Measurements from ENCODE around the gene DBNL. TPM values are rescaled to one million over a fixed set of nuclear protein-coding genes. Genes with fewer than 3 reads are reported as not detected.

DBNL gene
- total RNA-seq, 2 experiments from 2014 or later, result 88.5 to 90.6 TPM

DNA sequence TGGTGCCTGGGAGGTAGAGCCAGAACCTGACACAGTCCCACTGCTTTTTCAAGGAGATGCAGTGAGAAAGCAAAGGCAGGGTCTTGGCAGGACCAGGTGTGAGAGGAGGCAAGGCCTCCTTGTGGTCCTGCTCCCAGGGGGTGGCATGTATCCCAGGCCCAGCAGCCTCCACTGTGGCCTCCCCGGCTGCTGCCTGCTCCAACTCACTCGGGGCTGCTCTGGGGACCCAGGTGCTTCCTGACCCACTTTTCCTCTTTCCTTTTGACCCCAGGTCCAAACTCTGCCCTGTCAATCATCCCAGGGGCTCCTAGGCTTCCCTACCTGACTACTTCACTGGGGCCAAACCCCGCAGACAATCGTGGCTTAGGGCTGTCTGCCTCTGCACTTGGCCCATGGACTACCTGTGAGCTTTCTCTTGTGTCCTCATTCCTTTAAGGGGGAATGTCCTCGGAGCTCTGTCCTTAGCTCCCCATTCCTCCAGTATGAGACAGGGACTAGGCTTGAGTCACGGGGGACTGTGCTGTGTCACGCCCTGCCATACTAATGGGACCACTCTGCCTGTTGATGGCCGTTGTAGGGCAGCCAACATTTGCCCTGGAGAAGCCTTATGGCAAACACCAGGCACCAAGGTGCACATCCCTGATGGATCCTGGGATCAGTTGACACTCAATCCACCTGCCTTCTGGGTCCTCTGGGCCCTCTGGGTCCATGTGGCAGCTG is 58.5 kb downstream of the DBNL start:
- peaks cover 0 to 6% of the 10 kb centered on the region in 2 experiments for H3K27me3 ChIP-seq (ENCODE audit: control insufficient read depth in 1 of 2, insufficient read depth in 2 of 2, low read length in 2 of 2)
- ChIA-PET CTCF (interaction anchor here (0.6 kb wide), 1 partner anchor 407 kb away, joined by 3 read pairs; no protein-coding TSS in a partner anchor), POLR2A (no interaction called here)
- H3K36me3 Mint-ChIP-seq (ENCODE audit: low read depth), result peaks cover 3% of the 10 kb centered on the region
- peaks cover 17% of the 10 kb centered on the region for H3K4me1 ChIP-seq (ENCODE audit: insufficient read depth, low read length)
- H3K9me3 Mint-ChIP-seq, result no peaks in the 10 kb centered on the region
- no peak for ATAC-seq (ENCODE audit: poor library complexity)
- DNase-seq, result no peak
- no peaks in the 10 kb centered on the region for H3K36me3 ChIP-seq (ENCODE audit: insufficient read depth, low read length)
- no peak overlapping the region for H3K27ac ChIP-seq (ENCODE audit: low read depth in 1 of 2, low read length in 2 of 2)
- intact Hi-C loops (cut with DNase I, micrococcal nuclease), result no loop called here
- TF ChIP-seq, protein P1, sequence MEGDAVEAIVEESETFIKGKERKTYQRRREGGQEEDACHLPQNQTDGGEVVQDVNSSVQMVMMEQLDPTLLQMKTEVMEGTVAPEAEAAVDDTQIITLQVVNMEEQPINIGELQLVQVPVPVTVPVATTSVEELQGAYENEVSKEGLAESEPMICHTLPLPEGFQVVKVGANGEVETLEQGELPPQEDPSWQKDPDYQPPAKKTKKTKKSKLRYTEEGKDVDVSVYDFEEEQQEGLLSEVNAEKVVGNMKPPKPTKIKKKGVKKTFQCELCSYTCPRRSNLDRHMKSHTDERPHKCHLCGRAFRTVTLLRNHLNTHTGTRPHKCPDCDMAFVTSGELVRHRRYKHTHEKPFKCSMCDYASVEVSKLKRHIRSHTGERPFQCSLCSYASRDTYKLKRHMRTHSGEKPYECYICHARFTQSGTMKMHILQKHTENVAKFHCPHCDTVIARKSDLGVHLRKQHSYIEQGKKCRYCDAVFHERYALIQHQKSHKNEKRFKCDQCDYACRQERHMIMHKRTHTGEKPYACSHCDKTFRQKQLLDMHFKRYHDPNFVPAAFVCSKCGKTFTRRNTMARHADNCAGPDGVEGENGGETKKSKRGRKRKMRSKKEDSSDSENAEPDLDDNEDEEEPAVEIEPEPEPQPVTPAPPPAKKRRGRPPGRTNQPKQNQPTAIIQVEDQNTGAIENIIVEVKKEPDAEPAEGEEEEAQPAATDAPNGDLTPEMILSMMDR (IDR thresholded peaks at IDR 0.05), result no peak
- no peak overlapping the region for H3K27ac Mint-ChIP-seq
- no peak overlapping the region for H3K4me3 ChIP-seq (ENCODE audit: low read length)
- peaks cover 0 to 3% of the 10 kb centered on the region in 2 experiments for H3K9me3 ChIP-seq (ENCODE audit: control insufficient read depth in 1 of 2, insufficient read depth in 1 of 2, low read length in 2 of 2)
- H3K4me3 Mint-ChIP-seq, result peak overlapping the region; percentile 87
- H3K4me1 Mint-ChIP-seq (ENCODE audit: low read depth), result peaks cover 16% of the 10 kb centered on the region
- H3K27me3 Mint-ChIP-seq, result peaks cover 5% of the 10 kb centered on the region

DNA sequence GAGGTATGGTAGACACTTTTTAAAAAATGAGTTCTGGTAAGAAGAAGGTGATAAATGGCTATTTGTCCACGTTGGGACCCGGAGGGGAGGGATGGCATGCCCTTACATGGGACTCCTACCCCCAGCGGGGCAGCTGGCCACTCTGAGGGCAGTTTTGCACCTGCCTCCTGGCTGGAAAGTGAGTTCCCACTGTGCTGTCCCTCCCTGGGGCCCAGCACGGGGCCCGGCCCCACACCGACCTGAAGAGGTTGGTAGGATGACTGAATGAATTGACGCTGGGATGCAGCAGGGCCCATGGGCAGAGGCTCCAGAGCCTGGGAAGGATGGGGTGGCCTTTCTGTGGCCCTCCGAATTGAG is 59.0 kb downstream of the DBNL start:
- peak overlapping the region; percentile 14 for H3K4me3 ChIP-seq (ENCODE audit: low read length)
- Mint-ChIP-seq H3K4me1 (ENCODE audit: low read depth) (peaks cover 16% of the 10 kb centered on the region), H3K27me3 (peaks cover 5% of the 10 kb centered on the region), H3K4me3 (peak overlapping the region; percentile 87), H3K9me3 (no peaks in the 10 kb centered on the region), H3K27ac (no peak overlapping the region), H3K36me3 (ENCODE audit: low read depth) (peaks cover 3% of the 10 kb centered on the region)
- H3K27ac ChIP-seq (ENCODE audit: low read depth in 1 of 2, low read length in 2 of 2), result no peak overlapping the region
- H3K9me3 ChIP-seq (ENCODE audit: control insufficient read depth in 1 of 2, insufficient read depth in 1 of 2, low read length in 2 of 2), result peaks cover 0 to 3% of the 10 kb centered on the region in 2 experiments
- DNase-seq, result no peak
- ATAC-seq (ENCODE audit: poor library complexity), result no peak
- peaks cover 0 to 6% of the 10 kb centered on the region in 2 experiments for H3K27me3 ChIP-seq (ENCODE audit: control insufficient read depth in 1 of 2, insufficient read depth in 2 of 2, low read length in 2 of 2)
- intact Hi-C loops (cut with DNase I, micrococcal nuclease), result no loop called here
- TF ChIP-seq, protein P1 (IDR thresholded peaks at IDR 0.05), result no peak
- peaks cover 17% of the 10 kb centered on the region for H3K4me1 ChIP-seq (ENCODE audit: insufficient read depth, low read length)
- ChIA-PET CTCF (interaction anchor here (1.5 kb wide), 1 partner anchor 22 kb away, joined by 3 read pairs; no protein-coding TSS in a partner anchor), POLR2A (no interaction called here)
- H3K36me3 ChIP-seq (ENCODE audit: insufficient read depth, low read length), result no peaks in the 10 kb centered on the region

DNA sequence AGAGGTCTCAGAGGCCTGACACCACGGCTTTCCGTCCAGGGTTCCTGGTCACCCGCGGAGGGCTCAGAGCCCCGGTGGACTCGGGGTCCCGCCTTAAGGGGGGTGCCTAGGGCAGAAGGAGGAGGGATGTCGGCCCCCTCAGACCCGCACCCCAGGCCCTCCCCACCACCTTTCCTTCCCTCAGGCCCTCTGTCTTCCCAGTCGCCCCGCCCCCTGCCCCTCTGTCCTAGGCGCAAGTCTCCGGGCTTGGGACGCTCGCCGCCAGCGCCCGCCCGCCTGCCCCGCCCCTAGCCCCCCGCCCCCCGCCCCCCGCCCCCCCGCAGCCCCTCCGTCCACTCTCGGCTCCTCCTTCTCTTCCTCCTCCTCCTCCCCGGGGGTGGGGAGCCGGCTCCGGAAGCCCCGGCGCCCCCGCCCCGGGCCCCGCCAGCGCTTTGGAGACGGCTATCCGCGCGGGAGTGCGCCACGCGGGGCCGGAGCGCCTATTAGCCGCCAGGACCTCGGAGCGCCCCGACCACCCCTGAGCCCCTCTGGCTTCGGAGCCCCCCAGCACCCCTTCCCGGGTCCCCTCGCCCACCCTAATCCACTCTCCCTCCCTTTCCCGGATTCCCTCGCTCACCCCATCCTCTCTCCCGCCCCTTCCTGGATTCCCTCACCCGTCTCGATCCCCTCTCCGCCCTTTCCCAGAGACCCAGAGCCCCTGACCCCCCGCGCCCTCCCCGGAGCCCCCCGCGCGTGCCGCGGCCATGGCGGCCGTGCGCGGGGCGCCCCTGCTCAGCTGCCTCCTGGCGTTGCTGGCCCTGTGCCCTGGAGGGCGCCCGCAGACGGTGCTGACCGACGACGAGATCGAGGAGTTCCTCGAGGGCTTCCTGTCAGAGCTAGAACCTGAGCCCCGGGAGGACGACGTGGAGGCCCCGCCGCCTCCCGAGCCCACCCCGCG is 59.7 kb downstream of the DBNL start, which contains the start of gene AEBP1:
AEBP1 (plus strand) TSS at position 423 of the 937 bp plus-strand sequence; CDS start at position 744, 321 bp downstream.
- CTCF ChIA-PET, result interaction anchor here (1.5 kb wide), 1 partner anchor 23 kb away, joined by 3 read pairs; no protein-coding TSS in a partner anchor
- Histone ChIP-seq H3K9me3 (ENCODE audit: control insufficient read depth in 1 of 2, insufficient read depth in 1 of 2, low read length in 2 of 2) (peaks cover 0 to 3% of the 10 kb centered on the region in 2 experiments), H3K4me3 (ENCODE audit: low read length) (peak within 1 kb of the TSS; percentile 45), H3K36me3 (ENCODE audit: insufficient read depth, low read length) (no peaks in the 10 kb centered on the region), H3K4me1 (ENCODE audit: insufficient read depth, low read length) (peaks cover 17% of the 10 kb centered on the region), H3K27ac (ENCODE audit: low read depth in 1 of 2, low read length in 2 of 2) (peak within 1 kb of the TSS in 1 of 2 donors; percentile 50), H3K27me3 (ENCODE audit: control insufficient read depth in 1 of 2, insufficient read depth in 2 of 2, low read length in 2 of 2) (peaks cover 0 to 6% of the 10 kb centered on the region in 2 experiments)
- DNase-seq (peak in 6 of 14 experiments; percentile 23 to 51 (median 41)), ATAC-seq (ENCODE audit: poor library complexity) (peak; percentile 54)
- H3K4me3 Mint-ChIP-seq, result peak within 1 kb of the TSS; percentile 87
- TF ChIP-seq, protein P1 (IDR thresholded peaks at IDR 0.05), result no peak
- intact Hi-C loops (cut with DNase I, micrococcal nuclease), result no loop called here
- peaks cover 3% of the 10 kb centered on the region for H3K36me3 Mint-ChIP-seq (ENCODE audit: low read depth)
- peak within 1 kb of the TSS; percentile 69 for H3K27ac Mint-ChIP-seq
- peaks cover 5% of the 10 kb centered on the region for H3K27me3 Mint-ChIP-seq
- peaks cover 16% of the 10 kb centered on the region for H3K4me1 Mint-ChIP-seq (ENCODE audit: low read depth)
- POLR2A ChIA-PET, result interaction anchor here (0.9 to 1.2 kb wide), 3 partner anchors 12 to 60 kb away, joined by 3 to 4 read pairs (median 3); partner anchors contain the start of genes DBNL and POLD2
- H3K9me3 Mint-ChIP-seq, result no peaks in the 10 kb centered on the region
